Fibroblast of skin of right quadriceps (primary cell): Measurements from ENCODE around the gene NCDN.
A peak's percentile ranks its signal among the peaks of the same experiment; 100 is the strongest.
"Not testable (repeated sequence)": the region's sequence is repeated elsewhere in the genome, so short reads cannot be mapped to it uniquely, and the experiment has no call there.

Experiments used
- DNase-seq: peaks from one replicate; pipeline ENCODE4 v3.0.0-alpha.2; 2013

NCDN gene

GRCh38 chr1:35572296-35572695 lies 14.7 kb downstream of the NCDN start:
- no peak for DNase-seq

- DNase-seq: no peak
Observed at GRCh38 chr1:35573198-35574124, 15.9 kb downstream of the NCDN start, which contains the start of gene TFAP2E. Gene TFAP2E (plus strand): TSS chr1:35573314. CDS start chr1:35573578, 264 bp downstream.

GRCh38 chr1:35574125-35574654 lies 16.6 kb downstream of the NCDN start:
- DNase-seq: no peak

GRCh38 chr1:35574655-35575415 lies 17.2 kb downstream of the NCDN start:
- DNase-seq: no peak

GRCh38 chr1:35575416-35575958 lies 17.9 kb downstream of the NCDN start:
- DNase-seq: no peak

GRCh38 chr1:35576061-35576765 lies 18.6 kb downstream of the NCDN start:
- peak; percentile 47 for DNase-seq

- not testable (repeated sequence) for DNase-seq
Observed at GRCh38 chr1:35576766-35577070, 19.1 kb downstream of the NCDN start.

GRCh38 chr1:35577071-35577998 lies 19.7 kb downstream of the NCDN start:
- no peak for DNase-seq

- no peak for DNase-seq
Observed at GRCh38 chr1:35580949-35581388, 23.4 kb downstream of the NCDN start.

GRCh38 chr1:35581621-35582020 lies 24.0 kb downstream of the NCDN start:
- not testable (repeated sequence) for DNase-seq

GRCh38 chr1:35585281-35585680 lies 27.7 kb downstream of the NCDN start:
- no peak for DNase-seq

- not testable (repeated sequence) for DNase-seq
Observed at GRCh38 chr1:35585805-35586204, 28.2 kb downstream of the NCDN start.

- no peak for DNase-seq
Observed at GRCh38 chr1:35586808-35587207, 29.2 kb downstream of the NCDN start.

GRCh38 chr1:35587736-35588135 lies 30.1 kb downstream of the NCDN start:
- no peak for DNase-seq

GRCh38 chr1:35588197-35588910 lies 30.8 kb downstream of the NCDN start:
- no peak for DNase-seq

GRCh38 chr1:35589516-35590427 lies 32.2 kb downstream of the NCDN start:
- no peak for DNase-seq

- no peak for DNase-seq
Observed at GRCh38 chr1:35590476-35591040, 33.0 kb downstream of the NCDN start.

GRCh38 chr1:35591211-35591610 lies 33.6 kb downstream of the NCDN start:
- no peak for DNase-seq
